ENCODE measurements around the gene TAS1R3. TPM values are rescaled to one million over a fixed set of nuclear protein-coding genes. Genes with fewer than 3 reads are reported as not detected.
"Not testable (repeated sequence)": the region's sequence is repeated elsewhere in the genome, so short reads cannot be mapped to it uniquely, and the experiment has no call there.

TAS1R3 gene
- total RNA-seq, 1 donor from 2014 or later = 0.19 TPM

- no peak for DNase-seq (ENCODE audit: low spot score)
Observed at GRCh38 chr1:1364266-1364665, 33.2 kb downstream of the TAS1R3 start.

- no peak for DNase-seq (ENCODE audit: low spot score)
Observed at GRCh38 chr1:1365875-1366698, 35.0 kb downstream of the TAS1R3 start.

- DNase-seq (ENCODE audit: low spot score) = no peak
Observed at GRCh38 chr1:1366699-1367066, 35.6 kb downstream of the TAS1R3 start.

- DNase-seq (ENCODE audit: low spot score) = no peak
Observed at GRCh38 chr1:1367315-1367714, 36.2 kb downstream of the TAS1R3 start.

- DNase-seq (ENCODE audit: low spot score) = not testable (repeated sequence)
Observed at GRCh38 chr1:1370094-1370493, 39.0 kb downstream of the TAS1R3 start.

GRCh38 chr1:1370771-1371300 is 39.8 kb downstream of the TAS1R3 start:
- DNase-seq (ENCODE audit: low spot score) = no peak

- no peak for DNase-seq (ENCODE audit: low spot score)
Observed at GRCh38 chr1:1371364-1371745, 40.3 kb downstream of the TAS1R3 start.

GRCh38 chr1:1371746-1372711 is 40.9 kb downstream of the TAS1R3 start:
- no peak for DNase-seq (ENCODE audit: low spot score)

- no peak for DNase-seq (ENCODE audit: low spot score)
Observed at GRCh38 chr1:1373051-1373814, 42.2 kb downstream of the TAS1R3 start.

GRCh38 chr1:1373815-1374588 is 42.9 kb downstream of the TAS1R3 start:
- no peak for DNase-seq (ENCODE audit: low spot score)

- DNase-seq (ENCODE audit: low spot score) = no peak
Observed at GRCh38 chr1:1374589-1374928, 43.5 kb downstream of the TAS1R3 start.

GRCh38 chr1:1374929-1375662 is 44.0 kb downstream of the TAS1R3 start, which contains the start of gene AURKAIP1:
Gene AURKAIP1, minus strand, starts transcription at chr1:1375207. Its CDS starts 451 bp downstream, at chr1:1374756.
- peak; percentile 98 for DNase-seq (ENCODE audit: low spot score)

GRCh38 chr1:1376551-1377226 is 45.6 kb downstream of the TAS1R3 start:
- DNase-seq (ENCODE audit: low spot score) = no peak

GRCh38 chr1:1377540-1378205 is 46.6 kb downstream of the TAS1R3 start:
- no peak for DNase-seq (ENCODE audit: low spot score)

GRCh38 chr1:1380860-1381259 is 49.8 kb downstream of the TAS1R3 start:
- no peak for DNase-seq (ENCODE audit: low spot score)

- DNase-seq (ENCODE audit: low spot score) = no peak
Observed at GRCh38 chr1:1381294-1381693, 50.2 kb downstream of the TAS1R3 start.

Measured in mesenteric fat pad (tissue), 1 donor.